CD4-positive, alpha-beta T cell treated with Interleukin-21 for 1 hour (primary cell): ENCODE results near the gene RPS26.
"Not testable (repeated sequence)": the region's sequence is repeated elsewhere in the genome, so short reads cannot be mapped to it uniquely, and the experiment has no call there.

ENCODE experiments used
- DNase-seq: peaks from one replicate; pipeline ENCODE4 v3.0.0-alpha.2; 2020

The RPS26 gene

DNA sequence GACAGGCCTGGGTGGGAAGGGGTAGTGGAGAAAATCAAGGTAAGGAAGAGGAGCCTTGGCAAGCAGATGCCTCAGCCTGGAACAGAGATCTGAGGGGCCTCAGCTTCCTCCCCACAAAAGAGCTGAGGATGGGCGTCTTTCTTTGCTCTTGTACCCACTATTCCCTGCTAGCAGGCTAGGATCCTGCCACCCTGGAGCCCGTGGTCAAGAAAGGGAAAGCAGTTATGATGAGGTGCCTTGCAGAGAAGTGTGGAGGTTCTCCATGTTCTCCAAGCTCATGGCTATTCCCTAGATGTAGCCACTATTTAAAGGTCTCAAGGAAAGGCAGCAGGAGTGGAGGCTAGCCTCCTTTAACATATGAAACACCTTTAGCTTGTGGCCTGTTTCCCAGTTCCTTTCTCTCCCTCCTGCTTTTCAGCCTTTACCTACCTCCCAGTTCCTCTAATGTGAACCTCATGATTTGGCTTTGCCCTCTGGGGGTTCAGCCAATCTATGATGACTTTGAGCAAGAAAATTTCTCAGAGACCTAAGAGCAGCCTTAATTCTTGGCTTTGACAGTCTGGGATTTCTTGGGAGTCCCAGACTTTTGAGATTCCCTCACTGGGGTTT lies 19.7 kb upstream of the RPS26 start:
- no peak for DNase-seq

DNA sequence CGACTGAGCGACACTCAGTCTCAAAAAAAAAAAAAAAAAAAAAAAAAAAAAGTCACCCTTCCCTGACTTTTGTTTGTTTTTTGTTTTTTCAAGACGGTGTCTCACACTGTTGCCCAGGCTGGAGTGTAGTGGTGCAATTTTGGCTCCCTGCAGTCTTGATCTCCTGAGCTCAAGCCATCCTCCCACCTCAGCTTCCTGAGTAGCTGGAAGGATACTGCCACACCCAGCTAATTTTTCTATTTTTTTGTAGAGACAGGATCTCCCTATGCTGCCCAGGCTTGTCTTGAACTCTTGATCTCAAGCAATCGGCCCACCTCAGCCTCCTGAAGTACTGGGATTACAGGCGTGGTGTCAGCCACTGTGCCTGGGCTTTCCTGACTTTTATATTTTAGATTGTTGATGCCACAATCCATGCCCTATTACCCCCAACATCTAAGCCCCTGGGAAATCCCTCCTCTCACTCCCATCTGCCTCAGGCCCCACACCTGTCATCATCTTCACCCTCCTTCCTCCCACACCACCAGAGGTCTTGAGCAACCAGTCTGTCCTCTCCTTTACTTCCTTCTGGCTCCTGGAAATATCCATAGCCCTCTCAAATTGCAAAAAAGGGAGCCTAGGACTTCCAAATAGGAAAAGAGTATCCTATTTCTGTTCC lies 13.1 kb upstream of the RPS26 start:
- no peak for DNase-seq

- DNase-seq: no peak
These were observed 12.6 kb upstream of the RPS26 start for GRCh38 chr12:56029166-56029519.

- peak; percentile 63 for DNase-seq
These were observed 11.9 kb upstream of the RPS26 start for GRCh38 chr12:56029666-56030293.

- DNase-seq: peak; percentile 26
These were observed 9.7 kb upstream of the RPS26 start for GRCh38 chr12:56031987-56032386.

- peak; percentile 44 for DNase-seq
These were observed 7.0 kb upstream of the RPS26 start for GRCh38 chr12:56034586-56035332.

DNA sequence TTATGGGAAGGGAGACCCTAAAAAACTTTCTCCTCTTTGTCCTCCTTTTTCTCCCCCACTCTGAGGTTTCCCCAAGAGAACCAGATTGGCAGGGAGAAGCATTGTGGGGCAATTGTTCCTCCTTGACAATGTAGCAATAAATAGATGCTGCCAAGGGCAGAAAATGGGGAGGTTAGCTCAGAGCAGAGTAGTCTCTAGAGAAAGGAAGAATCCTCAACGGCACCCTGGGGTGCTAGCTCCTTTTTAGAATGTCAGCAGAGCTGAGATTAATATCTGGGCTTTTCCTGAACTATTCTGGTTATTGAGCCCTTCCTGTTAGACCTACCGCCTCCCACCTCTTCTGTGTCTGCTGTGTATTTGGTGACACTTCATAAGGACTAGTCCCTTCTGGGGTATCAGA lies 4.6 kb upstream of the RPS26 start:
- no peak for DNase-seq

DNA sequence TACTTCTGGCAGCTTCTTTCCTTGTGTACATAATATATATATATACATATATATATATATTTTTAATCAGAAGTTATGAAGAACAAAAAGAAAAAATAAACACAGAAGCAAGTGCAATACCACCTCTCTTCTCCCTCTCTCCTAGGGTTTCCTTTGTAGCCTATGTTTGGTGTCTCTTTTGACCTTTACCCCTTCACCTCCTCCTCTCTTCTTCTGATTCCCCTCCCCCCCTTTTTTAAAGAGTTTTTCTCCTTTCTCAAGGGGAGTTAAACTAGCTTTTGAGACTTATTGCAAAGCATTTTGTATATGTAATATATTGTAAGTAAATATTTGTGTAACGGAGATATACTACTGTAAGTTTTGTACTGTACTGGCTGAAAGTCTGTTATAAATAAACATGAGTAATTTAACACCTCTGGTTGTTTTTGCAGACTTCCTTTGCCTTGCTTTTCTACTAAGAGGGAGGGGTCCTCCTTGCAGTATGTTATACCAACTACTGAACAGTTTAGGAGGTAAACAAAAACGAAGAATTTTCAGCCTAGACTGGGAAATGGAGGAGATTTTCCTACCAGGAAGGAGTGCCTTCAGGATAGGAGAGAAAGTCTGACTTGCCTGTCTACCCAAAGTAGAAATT lies 3.6 kb upstream of the RPS26 start:
- DNase-seq: no peak

DNA sequence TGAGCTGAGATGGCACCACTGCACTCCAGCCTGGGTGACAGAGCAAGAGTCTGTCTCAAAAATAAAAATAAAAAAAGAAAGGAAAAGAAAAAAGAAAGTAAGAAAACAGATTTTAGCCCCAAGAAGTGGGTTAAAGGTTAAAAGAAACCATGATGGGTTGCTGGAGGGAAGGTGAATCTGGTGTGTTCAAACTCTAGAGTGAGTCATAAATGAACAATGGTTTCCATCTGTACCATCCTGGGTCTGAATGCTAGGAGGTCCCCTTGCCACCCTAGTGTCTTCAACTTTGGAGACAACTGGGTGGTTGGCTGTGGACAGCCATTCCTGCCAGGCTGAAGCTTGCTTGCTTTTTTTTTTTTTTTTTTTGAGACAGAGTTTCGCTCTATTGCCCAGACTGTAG lies 1.6 kb upstream of the RPS26 start:
- DNase-seq: no peak

DNA sequence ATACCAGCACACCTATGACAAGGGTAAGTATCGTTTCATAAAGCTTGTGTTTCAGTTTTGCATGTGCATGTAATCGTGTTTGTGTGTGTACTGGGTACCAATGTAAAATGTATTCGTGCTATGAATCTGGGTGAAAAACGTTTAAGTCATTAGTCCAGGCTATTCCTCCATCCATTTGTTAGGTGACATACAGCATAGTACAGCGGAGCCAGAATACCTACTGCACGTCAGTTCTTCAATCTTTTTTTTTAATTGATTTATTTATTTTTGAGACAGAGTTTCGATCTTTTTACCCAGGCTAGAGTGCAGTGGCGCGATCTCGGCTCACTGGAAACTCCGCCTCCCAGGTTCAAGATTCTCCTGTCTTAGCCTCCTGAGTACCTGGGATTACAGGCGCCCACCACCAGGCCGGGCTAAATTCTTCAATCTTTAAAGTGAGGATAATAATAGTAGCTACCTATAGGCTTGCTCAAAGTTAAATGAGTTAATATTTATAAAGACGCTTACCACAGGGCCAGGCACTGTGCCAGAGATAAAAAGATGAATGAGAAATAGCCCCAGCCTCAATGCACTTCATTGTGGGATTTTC lies 661 bp upstream of the RPS26 start:
- no peak for DNase-seq

- DNase-seq: not testable (repeated sequence)
These were observed 704 bp downstream of the RPS26 start for GRCh38 chr12:56042430-56042813.

GRCh38 chr12:56042843-56043242 lies 1.1 kb downstream of the RPS26 start:
- DNase-seq: no peak

GRCh38 chr12:56046027-56046780 lies 4.5 kb downstream of the RPS26 start:
- DNase-seq: no peak

DNA sequence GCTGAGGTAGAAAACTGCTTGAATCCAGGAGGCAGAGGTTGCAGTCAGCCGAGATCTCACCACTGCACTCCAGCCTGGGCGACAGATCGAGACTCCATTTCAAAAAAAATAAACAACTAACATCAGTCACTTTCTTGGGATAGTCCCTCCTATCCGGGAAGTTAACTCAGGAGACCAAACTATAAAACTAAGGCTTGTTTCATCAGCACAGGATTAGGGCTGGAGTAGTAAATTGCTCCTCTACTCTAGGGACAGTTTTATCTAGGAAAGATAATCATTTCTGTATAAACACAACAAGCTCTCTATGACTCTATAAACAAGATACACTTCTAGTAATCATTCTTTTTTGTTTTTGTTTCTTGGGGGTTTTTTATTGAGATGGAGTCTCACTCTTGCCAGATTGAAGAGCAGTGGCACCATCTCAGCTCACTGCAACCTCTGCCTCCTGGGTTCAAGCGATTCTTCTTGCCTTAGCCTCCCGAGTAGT lies 11.7 kb downstream of the RPS26 start:
- no peak for DNase-seq

- not testable (repeated sequence) for DNase-seq
These were observed 18.2 kb downstream of the RPS26 start for GRCh38 chr12:56059964-56060363.

- no peak for DNase-seq
These were observed 20.3 kb downstream of the RPS26 start for GRCh38 chr12:56061982-56062381.

DNA sequence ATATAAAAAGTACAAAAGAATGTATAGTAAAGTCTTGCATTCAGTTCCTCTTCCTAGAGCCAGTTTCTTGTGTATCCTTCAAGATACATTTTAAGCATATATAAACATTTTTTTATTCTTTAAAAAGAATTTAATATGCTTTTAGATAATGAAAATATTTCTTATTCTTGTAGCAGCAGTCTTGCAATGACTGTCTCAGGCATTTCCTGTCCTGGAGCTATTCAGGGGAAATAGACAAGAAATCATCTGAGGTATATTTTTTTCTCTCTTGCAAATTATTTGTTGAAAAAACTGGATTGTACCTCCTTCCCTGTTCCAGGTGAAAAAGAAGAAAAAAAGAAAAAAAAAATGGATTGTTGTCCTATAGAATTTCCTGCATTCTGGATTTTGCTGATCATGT lies 21.3 kb downstream of the RPS26 start:
- DNase-seq: no peak

- no peak for DNase-seq
These were observed 29.9 kb downstream of the RPS26 start for GRCh38 chr12:56071648-56072047.

GRCh38 chr12:56074396-56074795 lies 32.7 kb downstream of the RPS26 start:
- no peak for DNase-seq

DNA sequence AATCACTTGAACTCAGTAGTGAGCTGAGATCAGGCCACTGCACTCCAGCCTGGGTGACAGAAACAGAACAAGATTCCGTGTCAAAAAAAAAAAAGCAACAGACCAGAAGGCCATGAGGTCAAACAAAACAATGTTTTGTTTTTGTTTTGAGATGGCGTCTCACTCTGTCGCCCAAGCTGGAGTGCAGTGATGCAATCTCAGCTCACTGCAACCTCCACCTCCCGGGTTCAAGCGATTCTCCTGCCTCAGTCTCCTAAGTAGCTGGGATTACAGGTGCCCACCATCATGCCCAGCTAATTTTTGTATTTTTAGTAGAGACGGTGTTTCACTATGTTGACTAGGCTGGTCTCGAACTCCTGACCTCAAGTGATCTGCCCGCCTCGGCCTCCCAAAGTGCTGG lies 36.2 kb downstream of the RPS26 start:
- not testable (repeated sequence) for DNase-seq

DNA sequence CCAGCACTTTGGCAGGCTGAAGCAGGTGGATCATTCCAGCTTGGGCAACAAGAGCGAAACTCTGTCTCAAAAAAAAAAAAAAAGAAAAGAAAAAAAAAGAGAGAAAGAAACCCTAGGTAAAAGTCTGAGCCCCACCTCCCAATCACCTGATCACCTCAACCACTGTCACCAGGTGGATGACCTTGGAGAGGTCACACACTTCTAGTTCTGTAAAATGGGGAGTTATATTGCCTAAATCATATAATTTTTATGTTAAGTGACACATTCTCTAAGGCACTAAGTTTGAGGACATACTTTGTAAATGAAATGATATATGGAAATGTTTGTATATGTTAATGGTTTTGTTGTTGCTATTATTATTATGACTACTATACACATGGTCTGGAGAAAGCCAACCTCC lies 36.7 kb downstream of the RPS26 start:
- DNase-seq: no peak
